ENCODE results near the gene KCNJ2.

Gene KCNJ2

GRCh38 chr17:70159980-70160379 is 9.4 kb upstream of the KCNJ2 start:
- DNase-seq (ENCODE audit: low spot score): no peak

- DNase-seq (ENCODE audit: low spot score): no peak
Measured at GRCh38 chr17:70161519-70161918, 7.8 kb upstream of the KCNJ2 start.

- DNase-seq (ENCODE audit: low spot score): no peak
Measured at GRCh38 chr17:70165383-70165782, 3.9 kb upstream of the KCNJ2 start.

- DNase-seq (ENCODE audit: low spot score): no peak
Measured at GRCh38 chr17:70166615-70167014, 2.7 kb upstream of the KCNJ2 start.

GRCh38 chr17:70168044-70168976 is 1.0 kb upstream of the KCNJ2 start:
- peak; percentile 77 for DNase-seq (ENCODE audit: low spot score)

- no peak for DNase-seq (ENCODE audit: low spot score)
Measured at GRCh38 chr17:70169709-70170597, 621 bp downstream of the KCNJ2 start.

GRCh38 chr17:70171159-70171558 is 1.8 kb downstream of the KCNJ2 start:
- no peak for DNase-seq (ENCODE audit: low spot score)

- no peak for DNase-seq (ENCODE audit: low spot score)
Measured at GRCh38 chr17:70172449-70172848, 3.1 kb downstream of the KCNJ2 start.

GRCh38 chr17:70172923-70173322 is 3.6 kb downstream of the KCNJ2 start:
- DNase-seq (ENCODE audit: low spot score): no peak

- no peak for DNase-seq (ENCODE audit: low spot score)
Measured at GRCh38 chr17:70173681-70174080, 4.3 kb downstream of the KCNJ2 start.

GRCh38 chr17:70181376-70181775 is 12.0 kb downstream of the KCNJ2 start:
- DNase-seq (ENCODE audit: low spot score): no peak

- no peak for DNase-seq (ENCODE audit: low spot score)
Measured at GRCh38 chr17:70181866-70182265, 12.5 kb downstream of the KCNJ2 start.

GRCh38 chr17:70183508-70183907 is 14.2 kb downstream of the KCNJ2 start:
- DNase-seq (ENCODE audit: low spot score): no peak

- no peak for DNase-seq (ENCODE audit: low spot score)
Measured at GRCh38 chr17:70184207-70184606, 14.9 kb downstream of the KCNJ2 start.

- no peak for DNase-seq (ENCODE audit: low spot score)
Measured at GRCh38 chr17:70184770-70185169, 15.4 kb downstream of the KCNJ2 start.

GRCh38 chr17:70185285-70185684 is 16.0 kb downstream of the KCNJ2 start:
- DNase-seq (ENCODE audit: low spot score): no peak

- DNase-seq (ENCODE audit: low spot score): no peak
Measured at GRCh38 chr17:70187383-70187782, 18.1 kb downstream of the KCNJ2 start.

GRCh38 chr17:70190959-70191805 is 21.9 kb downstream of the KCNJ2 start:
- no peak for DNase-seq (ENCODE audit: low spot score)

GRCh38 chr17:70195091-70195490 is 25.8 kb downstream of the KCNJ2 start:
- DNase-seq (ENCODE audit: low spot score): no peak

GRCh38 chr17:70201872-70202419 is 32.6 kb downstream of the KCNJ2 start:
- DNase-seq (ENCODE audit: low spot score): no peak

- no peak for DNase-seq (ENCODE audit: low spot score)
Measured at GRCh38 chr17:70202840-70203239, 33.5 kb downstream of the KCNJ2 start.

GRCh38 chr17:70204431-70204830 is 35.1 kb downstream of the KCNJ2 start:
- DNase-seq (ENCODE audit: low spot score): no peak

Measured in D341Med (cell line).